Neuron (in vitro differentiated cells): Measurements from ENCODE around the gene SLC36A1.
"Not testable (repeated sequence)": the region's sequence is repeated elsewhere in the genome, so short reads cannot be mapped to it uniquely, and the experiment has no call there.

Experiments
- H2AFZ ChIP-seq: one replicate; pipeline ENCODE4 v1.6.1; 2013; ENCODE audit warnings: low read depth, mild to moderate bottlenecking, inconsistent platforms, low read length, moderate library complexity
- H3K27me3 ChIP-seq: one replicate; pipeline ENCODE4 v1.6.1; 2013; ENCODE audit warnings: low read length; ENCODE audit not compliant: insufficient read depth
- H3K36me3 ChIP-seq: one replicate; pipeline ENCODE4 v1.6.1; 2013; ENCODE audit warnings: low read length; ENCODE audit not compliant: insufficient read depth
- H3K4me1 ChIP-seq: one replicate; pipeline ENCODE4 v1.6.1; 2013; ENCODE audit warnings: low read length; ENCODE audit not compliant: insufficient read depth
- H3K4me3 ChIP-seq: 2 replicates; pipeline ENCODE4 v1.5.1; 2013; ENCODE audit warnings: mild to moderate bottlenecking, low read length, moderate library complexity
- H3K9me3 ChIP-seq: one replicate; pipeline ENCODE4 v1.6.1; 2013; ENCODE audit warnings: low read length

The SLC36A1 gene

GRCh38 chr5:151499501-151500035 is 52.2 kb downstream of the SLC36A1 start:
- no peaks in the 10 kb centered on the region for H3K36me3 ChIP-seq
- no peaks in the 10 kb centered on the region for H3K27me3 ChIP-seq
- no peak overlapping the region for H2AFZ ChIP-seq
- no peaks in the 10 kb centered on the region for H3K9me3 ChIP-seq
- H3K4me3 ChIP-seq = no peak overlapping the region
- peaks cover 7% of the 10 kb centered on the region for H3K4me1 ChIP-seq

- Histone ChIP-seq H3K4me1 (no peaks in the 10 kb centered on the region), H3K9me3 (no peaks in the 10 kb centered on the region), H3K27me3 (no peaks in the 10 kb centered on the region), H3K4me3 (no peak overlapping the region), H2AFZ (no peak overlapping the region), H3K36me3 (no peaks in the 10 kb centered on the region)
These were observed 56.6 kb downstream of the SLC36A1 start for GRCh38 chr5:151504006-151504405.

GRCh38 chr5:151508308-151508707 is 60.9 kb downstream of the SLC36A1 start:
- H3K36me3 ChIP-seq, H3K27me3 ChIP-seq, H3K4me1 ChIP-seq, H2AFZ ChIP-seq, H3K4me3 ChIP-seq, H3K9me3 ChIP-seq: not testable (repeated sequence)

- Histone ChIP-seq H3K4me3 (no peak overlapping the region), H2AFZ (no peak overlapping the region), H3K36me3 (no peaks in the 10 kb centered on the region), H3K9me3 (no peaks in the 10 kb centered on the region), H3K27me3 (no peaks in the 10 kb centered on the region), H3K4me1 (no peaks in the 10 kb centered on the region)
These were observed 61.8 kb downstream of the SLC36A1 start for GRCh38 chr5:151509231-151509630.

- no peak overlapping the region for H2AFZ ChIP-seq
- no peaks in the 10 kb centered on the region for H3K27me3 ChIP-seq
- no peaks in the 10 kb centered on the region for H3K4me1 ChIP-seq
- H3K9me3 ChIP-seq = no peaks in the 10 kb centered on the region
- no peak overlapping the region for H3K4me3 ChIP-seq
- no peaks in the 10 kb centered on the region for H3K36me3 ChIP-seq
These were observed 62.4 kb downstream of the SLC36A1 start for GRCh38 chr5:151509836-151510235.

GRCh38 chr5:151517122-151517920 is 69.9 kb downstream of the SLC36A1 start:
- no peak overlapping the region for H2AFZ ChIP-seq
- peaks cover 2% of the 10 kb centered on the region for H3K27me3 ChIP-seq

GRCh38 chr5:151520294-151520693 is 72.9 kb downstream of the SLC36A1 start:
- Histone ChIP-seq H3K9me3 (no peaks in the 10 kb centered on the region), H3K4me3 (no peak overlapping the region), H2AFZ (no peak overlapping the region), H3K4me1 (no peaks in the 10 kb centered on the region), H3K36me3 (no peaks in the 10 kb centered on the region), H3K27me3 (peaks cover 3% of the 10 kb centered on the region)

More at GRCh38 chr5:151517122-151517920, 69.9 kb downstream of the SLC36A1 start:
- Histone ChIP-seq H3K36me3 (no peaks in the 10 kb centered on the region), H3K9me3 (no peaks in the 10 kb centered on the region), H3K4me3 (no peak overlapping the region), H3K4me1 (no peaks in the 10 kb centered on the region)

- Histone ChIP-seq H3K27me3 (peaks cover 3% of the 10 kb centered on the region), H3K4me1 (no peaks in the 10 kb centered on the region), H3K9me3 (no peaks in the 10 kb centered on the region), H3K4me3 (no peak overlapping the region), H3K36me3 (no peaks in the 10 kb centered on the region), H2AFZ (no peak overlapping the region)
These were observed 74.8 kb downstream of the SLC36A1 start for GRCh38 chr5:151522226-151522625.

- Histone ChIP-seq H3K4me1 (no peaks in the 10 kb centered on the region), H2AFZ (no peak overlapping the region), H3K36me3 (no peaks in the 10 kb centered on the region), H3K9me3 (no peaks in the 10 kb centered on the region), H3K4me3 (no peak overlapping the region), H3K27me3 (peaks cover 3% of the 10 kb centered on the region)
These were observed 75.9 kb downstream of the SLC36A1 start for GRCh38 chr5:151523335-151523734.

- no peaks in the 10 kb centered on the region for H3K9me3 ChIP-seq
- H3K27me3 ChIP-seq = peaks cover 5% of the 10 kb centered on the region
- no peaks in the 10 kb centered on the region for H3K4me1 ChIP-seq
- no peaks in the 10 kb centered on the region for H3K36me3 ChIP-seq
- H2AFZ ChIP-seq = no peak overlapping the region
- no peak overlapping the region for H3K4me3 ChIP-seq
These were observed 80.8 kb downstream of the SLC36A1 start for GRCh38 chr5:151528153-151528552.

- Histone ChIP-seq H3K36me3 (no peaks in the 10 kb centered on the region), H3K27me3 (peaks cover 5% of the 10 kb centered on the region), H3K9me3 (no peaks in the 10 kb centered on the region), H2AFZ (no peak overlapping the region), H3K4me1 (no peaks in the 10 kb centered on the region), H3K4me3 (no peak overlapping the region)
These were observed 81.6 kb downstream of the SLC36A1 start for GRCh38 chr5:151528996-151529395.

GRCh38 chr5:151531581-151531980 is 84.2 kb downstream of the SLC36A1 start:
- H3K36me3 ChIP-seq = no peaks in the 10 kb centered on the region
- H3K4me3 ChIP-seq = no peak overlapping the region
- H3K27me3 ChIP-seq = peaks cover 19% of the 10 kb centered on the region
- H2AFZ ChIP-seq = no peak overlapping the region
- no peaks in the 10 kb centered on the region for H3K4me1 ChIP-seq
- no peaks in the 10 kb centered on the region for H3K9me3 ChIP-seq

- no peak overlapping the region for H2AFZ ChIP-seq
- peaks cover 21% of the 10 kb centered on the region for H3K27me3 ChIP-seq
- no peaks in the 10 kb centered on the region for H3K4me1 ChIP-seq
- no peaks in the 10 kb centered on the region for H3K36me3 ChIP-seq
- H3K9me3 ChIP-seq = no peaks in the 10 kb centered on the region
- H3K4me3 ChIP-seq = no peak overlapping the region
These were observed 85.0 kb downstream of the SLC36A1 start for GRCh38 chr5:151532416-151532815.

- H3K9me3 ChIP-seq = no peaks in the 10 kb centered on the region
- H3K27me3 ChIP-seq = peaks cover 16% of the 10 kb centered on the region
- H2AFZ ChIP-seq = no peak overlapping the region
- no peak overlapping the region for H3K4me3 ChIP-seq
- no peaks in the 10 kb centered on the region for H3K36me3 ChIP-seq
- no peaks in the 10 kb centered on the region for H3K4me1 ChIP-seq
These were observed 86.9 kb downstream of the SLC36A1 start for GRCh38 chr5:151534350-151534749.
